MG63 (cell line): Measurements from ENCODE around the gene GLRA3. TPM values are rescaled to one million over a fixed set of nuclear protein-coding genes. Genes with fewer than 3 reads are reported as not detected.
A peak's percentile ranks its signal among the peaks of the same experiment; 100 is the strongest.

Source experiments
- DNase-seq: peaks from one replicate; pipeline ENCODE4 v3.0.0-alpha.2; 2020
- H3K27me3 ChIP-seq: fragments of 250-450 bp; sonication (Bioruptor Pico); 2 replicates; pipeline ENCODE4 v1.5.1; 2020; ENCODE audit warnings: mild to moderate bottlenecking, moderate library complexity
- H3K36me3 ChIP-seq: fragments of 250-450 bp; sonication (Bioruptor Pico); 2 replicates; pipeline ENCODE4 v1.5.1; 2020; ENCODE audit warnings: mild to moderate bottlenecking, moderate library complexity
- H3K4me3 ChIP-seq: fragments of 250-450 bp; sonication (Bioruptor Pico); 2 replicates; pipeline ENCODE4 v1.5.1; 2020; ENCODE audit warnings: mild to moderate bottlenecking, moderate library complexity
- H3K9me3 ChIP-seq: fragments of 250-450 bp; sonication (Bioruptor Pico); 2 replicates; pipeline ENCODE4 v1.5.1; 2020; ENCODE audit warnings: mild to moderate bottlenecking, moderate library complexity
- total RNA-seq: library from RNA; depleted of rRNA; stranded (reverse); fragments of >200 nt; shearing (Covaris generic); gene quantifications from 2 replicates; pipeline ENCODE4 v1.2.3, GENCODE V29; 2014; ENCODE audit warnings: low replicate concordance

GLRA3 gene
- total RNA-seq, 1 experiment from 2014 or later, result not detected

GRCh38 chr4:174753021-174753420 is 76.0 kb downstream of the GLRA3 start:
- DNase-seq, result no peak
- Histone ChIP-seq H3K36me3 (no peaks in the 10 kb centered on the region), H3K27me3 (no peaks in the 10 kb centered on the region), H3K4me3 (no peak overlapping the region), H3K9me3 (no peaks in the 10 kb centered on the region)

DNA sequence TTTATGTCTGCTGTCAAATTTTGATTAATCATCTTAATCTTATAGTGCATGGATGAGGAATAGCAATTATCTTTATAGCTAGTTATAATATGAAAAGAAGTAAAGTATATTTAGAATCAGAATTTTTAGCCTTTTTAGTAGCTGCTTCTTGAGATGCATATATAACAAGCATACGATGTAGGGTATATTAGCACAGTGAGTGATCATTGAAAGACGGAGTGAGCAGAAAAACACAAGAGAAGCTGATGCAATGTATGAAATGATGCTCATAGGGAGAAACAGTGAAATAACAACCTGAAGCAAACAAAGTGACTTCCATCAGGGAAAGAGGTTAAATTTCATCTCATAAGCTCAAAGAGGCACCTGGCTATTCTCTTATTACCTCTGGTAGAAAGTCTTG is 77.0 kb downstream of the GLRA3 start:
- DNase-seq, result no peak
- Histone ChIP-seq H3K4me3 (no peak overlapping the region), H3K9me3 (no peaks in the 10 kb centered on the region), H3K36me3 (no peaks in the 10 kb centered on the region), H3K27me3 (no peaks in the 10 kb centered on the region)

DNA sequence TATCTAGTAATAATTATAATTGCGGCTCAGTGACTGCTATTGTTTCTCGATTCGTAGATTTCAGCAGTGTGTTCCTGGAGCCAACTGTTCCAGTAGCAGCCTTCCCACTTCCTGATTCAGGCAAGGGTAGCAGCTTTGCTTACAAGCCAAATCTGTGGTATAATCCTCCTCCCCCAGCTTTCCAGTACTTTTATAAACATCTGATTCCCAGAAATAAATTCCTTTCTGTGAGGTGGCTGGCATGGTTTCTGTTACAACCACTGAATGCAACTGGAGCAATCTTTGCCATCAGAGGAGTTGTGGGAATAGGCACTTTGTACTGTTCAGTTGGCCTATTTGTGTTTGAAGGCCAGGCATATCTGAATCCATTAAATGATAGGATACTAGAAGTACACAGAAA is 80.0 kb downstream of the GLRA3 start:
- peaks cover 5% of the 10 kb centered on the region; the same call in 1 of the 2 replicates for H3K9me3 ChIP-seq
- no peak overlapping the region for H3K4me3 ChIP-seq
- no peaks in the 10 kb centered on the region for H3K27me3 ChIP-seq
- DNase-seq, result peak; percentile 70
- no peaks in the 10 kb centered on the region for H3K36me3 ChIP-seq

DNA sequence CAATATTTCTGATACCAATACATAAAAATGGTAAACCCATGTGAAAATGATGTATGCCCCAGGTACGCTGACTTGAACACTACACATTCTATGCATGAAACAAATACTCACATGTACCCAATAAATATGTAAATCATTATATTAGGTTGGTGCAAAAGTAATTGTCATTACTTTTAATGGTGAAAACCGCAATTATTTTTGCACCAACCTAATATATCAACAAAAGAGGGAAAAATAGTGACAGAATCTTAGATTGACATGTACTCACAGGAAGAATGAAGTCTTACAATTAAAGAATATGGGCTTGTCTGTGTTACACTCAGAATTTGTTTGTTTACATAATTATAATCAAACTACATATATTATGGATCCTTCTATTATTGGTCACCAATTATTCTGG is 82.3 kb downstream of the GLRA3 start:
- Histone ChIP-seq H3K27me3 (no peaks in the 10 kb centered on the region), H3K4me3 (no peak overlapping the region), H3K36me3 (no peaks in the 10 kb centered on the region), H3K9me3 (peaks cover 5% of the 10 kb centered on the region; the same call in 1 of the 2 replicates)
- DNase-seq, result no peak

- Histone ChIP-seq H3K36me3 (no peaks in the 10 kb centered on the region), H3K4me3 (no peak overlapping the region), H3K9me3 (peaks cover 5% of the 10 kb centered on the region; the same call in 1 of the 2 replicates), H3K27me3 (no peaks in the 10 kb centered on the region)
- DNase-seq, result no peak
Measured at GRCh38 chr4:174742561-174742960, 86.5 kb downstream of the GLRA3 start.

GRCh38 chr4:174739576-174739975 is 89.5 kb downstream of the GLRA3 start:
- H3K36me3 ChIP-seq, result no peaks in the 10 kb centered on the region
- no peaks in the 10 kb centered on the region for H3K9me3 ChIP-seq
- H3K27me3 ChIP-seq, result no peaks in the 10 kb centered on the region
- H3K4me3 ChIP-seq, result no peak overlapping the region
- DNase-seq, result no peak

- no peaks in the 10 kb centered on the region for H3K36me3 ChIP-seq
- H3K4me3 ChIP-seq, result no peak overlapping the region
- no peaks in the 10 kb centered on the region for H3K27me3 ChIP-seq
- no peaks in the 10 kb centered on the region for H3K9me3 ChIP-seq
- no peak for DNase-seq
Measured at GRCh38 chr4:174734181-174734580, 94.9 kb downstream of the GLRA3 start.

- no peak for DNase-seq
- H3K27me3 ChIP-seq, result no peaks in the 10 kb centered on the region
- no peaks in the 10 kb centered on the region for H3K9me3 ChIP-seq
- H3K4me3 ChIP-seq, result no peak overlapping the region
- no peaks in the 10 kb centered on the region for H3K36me3 ChIP-seq
Measured at GRCh38 chr4:174717828-174718227, 111.2 kb downstream of the GLRA3 start.

GRCh38 chr4:174716986-174717770 is 111.9 kb downstream of the GLRA3 start:
- Histone ChIP-seq H3K9me3 (no peaks in the 10 kb centered on the region), H3K4me3 (no peak overlapping the region), H3K36me3 (no peaks in the 10 kb centered on the region), H3K27me3 (no peaks in the 10 kb centered on the region)
- no peak for DNase-seq

- DNase-seq, result peak; percentile 23
- no peak overlapping the region for H3K4me3 ChIP-seq
- H3K9me3 ChIP-seq, result no peaks in the 10 kb centered on the region
- no peaks in the 10 kb centered on the region for H3K36me3 ChIP-seq
- H3K27me3 ChIP-seq, result no peaks in the 10 kb centered on the region
Measured at GRCh38 chr4:174714393-174715211, 114.4 kb downstream of the GLRA3 start.

DNA sequence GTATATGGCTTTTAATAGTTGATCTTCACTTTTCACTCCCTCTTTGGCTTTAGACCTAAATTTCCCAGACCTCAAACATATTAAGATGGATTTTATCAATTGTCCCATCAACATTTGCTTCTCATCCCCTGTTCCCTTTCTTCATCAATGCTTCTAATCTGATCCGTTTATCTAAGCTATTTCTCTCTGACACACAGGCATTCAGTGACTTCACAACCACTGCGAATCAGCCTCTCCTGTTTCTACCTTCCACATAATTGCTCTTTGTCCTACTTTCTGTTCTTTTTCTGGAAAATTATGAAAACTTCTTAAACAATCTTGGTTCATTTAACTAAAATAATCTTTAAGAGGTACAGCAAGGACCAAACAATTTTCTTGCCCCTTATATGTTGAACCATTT is 115.2 kb downstream of the GLRA3 start:
- Histone ChIP-seq H3K27me3 (no peaks in the 10 kb centered on the region), H3K9me3 (no peaks in the 10 kb centered on the region), H3K4me3 (no peak overlapping the region), H3K36me3 (no peaks in the 10 kb centered on the region)
- no peak for DNase-seq

- DNase-seq, result no peak
- Histone ChIP-seq H3K36me3 (no peaks in the 10 kb centered on the region), H3K27me3 (no peaks in the 10 kb centered on the region), H3K4me3 (no peak overlapping the region), H3K9me3 (no peaks in the 10 kb centered on the region)
Measured at GRCh38 chr4:174713181-174713580, 115.9 kb downstream of the GLRA3 start.

DNA sequence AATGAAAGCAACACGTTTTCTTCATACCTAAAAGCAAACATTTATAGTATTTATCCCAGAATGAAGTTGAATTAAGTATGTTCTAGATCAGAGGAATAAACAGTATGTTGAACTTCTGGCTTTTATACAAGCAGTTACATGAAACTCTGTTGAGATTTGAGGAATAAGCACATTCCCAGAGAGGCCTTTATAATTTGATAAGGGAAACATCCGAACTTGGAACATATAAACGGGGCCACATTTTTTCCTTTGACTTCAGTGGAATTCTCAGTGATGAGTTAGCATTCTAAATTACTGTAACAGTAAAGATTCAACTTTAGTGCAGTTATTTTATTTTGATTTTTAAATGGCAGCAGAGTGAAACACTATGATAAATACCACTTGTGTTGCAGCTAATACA is 119.5 kb downstream of the GLRA3 start:
- Histone ChIP-seq H3K4me3 (no peak overlapping the region), H3K27me3 (no peaks in the 10 kb centered on the region), H3K9me3 (no peaks in the 10 kb centered on the region), H3K36me3 (no peaks in the 10 kb centered on the region)
- DNase-seq, result no peak

- Histone ChIP-seq H3K9me3 (no peaks in the 10 kb centered on the region), H3K4me3 (no peak overlapping the region), H3K36me3 (no peaks in the 10 kb centered on the region), H3K27me3 (no peaks in the 10 kb centered on the region)
- DNase-seq, result no peak
Measured at GRCh38 chr4:174708381-174708780, 120.7 kb downstream of the GLRA3 start.

DNA sequence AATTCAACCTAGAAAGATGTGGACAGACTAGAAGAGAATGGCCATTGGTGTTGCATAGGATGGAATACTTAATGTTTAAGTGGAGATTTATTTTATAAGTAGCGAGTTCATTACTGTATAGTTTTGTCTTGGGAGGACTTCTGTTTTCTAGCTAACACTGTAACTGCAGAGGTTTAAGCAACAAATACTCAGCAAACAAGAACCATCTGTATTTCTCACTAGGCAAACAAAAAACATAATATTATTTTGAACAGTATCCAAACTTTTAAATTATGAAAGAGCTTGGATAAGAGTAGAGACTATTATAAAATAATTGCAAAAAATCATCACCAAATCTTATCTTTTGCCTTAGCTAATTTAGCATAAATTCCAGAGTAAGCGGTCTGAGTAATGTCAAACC is 121.1 kb downstream of the GLRA3 start:
- no peak overlapping the region for H3K4me3 ChIP-seq
- H3K27me3 ChIP-seq, result no peaks in the 10 kb centered on the region
- H3K36me3 ChIP-seq, result no peaks in the 10 kb centered on the region
- H3K9me3 ChIP-seq, result no peaks in the 10 kb centered on the region
- DNase-seq, result no peak

- no peaks in the 10 kb centered on the region for H3K27me3 ChIP-seq
- H3K4me3 ChIP-seq, result no peak overlapping the region
- DNase-seq, result no peak
- no peaks in the 10 kb centered on the region for H3K9me3 ChIP-seq
- no peaks in the 10 kb centered on the region for H3K36me3 ChIP-seq
Measured at GRCh38 chr4:174707051-174707676, 121.9 kb downstream of the GLRA3 start.

DNA sequence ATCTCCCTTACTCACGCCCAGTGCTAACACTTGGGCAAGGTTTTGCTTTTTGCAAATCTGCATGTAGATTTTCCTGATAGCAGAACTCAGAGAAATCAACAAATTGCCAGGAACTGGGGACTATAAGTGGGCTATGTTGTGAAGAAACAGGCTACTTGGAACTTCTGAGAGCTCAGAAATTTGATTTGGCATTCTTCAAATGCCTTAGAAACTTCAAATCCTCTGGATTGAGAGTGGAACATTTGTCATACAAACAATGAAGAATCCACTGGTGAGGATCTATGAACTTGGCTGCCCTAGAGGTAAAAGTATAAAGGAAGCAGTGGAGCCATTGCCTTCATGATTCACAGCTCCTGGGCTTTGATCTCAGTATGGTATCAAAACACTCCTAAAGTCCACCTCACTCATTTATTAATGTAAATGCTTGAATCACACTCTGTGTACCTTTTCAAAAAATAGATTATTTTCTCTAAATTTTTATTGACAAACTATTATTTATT is 126.0 kb downstream of the GLRA3 start:
- Histone ChIP-seq H3K36me3 (no peaks in the 10 kb centered on the region), H3K27me3 (no peaks in the 10 kb centered on the region), H3K9me3 (no peaks in the 10 kb centered on the region), H3K4me3 (no peak overlapping the region)
- peak; percentile 19 for DNase-seq
